Measurements from ENCODE around the gene GGNBP2.

GGNBP2 gene

GRCh38 chr17:36614933-36615332 lies 70.2 kb downstream of the GGNBP2 start:
- Mint-ChIP-seq H3K27ac (no peak overlapping the region), H3K4me1 (peaks cover 5% of the 10 kb centered on the region)

GRCh38 chr17:36616061-36617029 lies 71.6 kb downstream of the GGNBP2 start:
- H3K27ac Mint-ChIP-seq, result no peak overlapping the region
- no peaks in the 10 kb centered on the region for H3K9me3 Mint-ChIP-seq
- DNase-seq, result no peak

More at GRCh38 chr17:36614933-36615332, 70.2 kb downstream of the GGNBP2 start:
- H3K9me3 Mint-ChIP-seq, result no peaks in the 10 kb centered on the region
- no peak overlapping the region for H3K4me3 Mint-ChIP-seq
- no peak for DNase-seq
- no peaks in the 10 kb centered on the region for H3K27me3 Mint-ChIP-seq
- no peak for ATAC-seq

DNA sequence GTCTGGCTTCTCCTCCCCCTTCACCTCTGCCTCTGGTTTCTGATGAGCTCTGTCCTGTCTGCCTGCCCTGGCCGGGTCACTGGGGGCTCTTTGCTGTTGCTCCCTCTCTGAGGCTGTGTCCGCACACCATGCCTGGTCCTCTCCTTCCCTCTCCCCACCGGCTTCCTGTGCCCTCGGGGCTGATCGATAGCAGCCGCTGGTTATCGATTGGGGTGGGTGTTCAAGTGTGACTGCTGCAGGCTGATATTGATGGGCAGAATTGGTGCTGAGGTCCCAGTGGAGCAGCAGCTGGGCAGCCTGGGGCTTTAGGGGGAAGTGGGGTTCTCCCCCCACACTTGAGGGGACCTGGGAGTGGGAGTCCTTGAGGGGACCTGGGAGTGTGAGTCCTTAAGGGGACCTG lies 73.1 kb downstream of the GGNBP2 start:
- no peak for DNase-seq
- Mint-ChIP-seq H3K27ac (no peak overlapping the region), H3K9me3 (no peaks in the 10 kb centered on the region), H3K4me3 (no peak overlapping the region), H3K4me1 (peaks cover 12% of the 10 kb centered on the region), H3K27me3 (no peaks in the 10 kb centered on the region)
- ATAC-seq, result no peak

More at GRCh38 chr17:36616061-36617029, 71.6 kb downstream of the GGNBP2 start:
- Mint-ChIP-seq H3K4me1 (peaks cover 10% of the 10 kb centered on the region), H3K27me3 (no peaks in the 10 kb centered on the region), H3K4me3 (no peak overlapping the region)
- ATAC-seq, result no peak

DNA sequence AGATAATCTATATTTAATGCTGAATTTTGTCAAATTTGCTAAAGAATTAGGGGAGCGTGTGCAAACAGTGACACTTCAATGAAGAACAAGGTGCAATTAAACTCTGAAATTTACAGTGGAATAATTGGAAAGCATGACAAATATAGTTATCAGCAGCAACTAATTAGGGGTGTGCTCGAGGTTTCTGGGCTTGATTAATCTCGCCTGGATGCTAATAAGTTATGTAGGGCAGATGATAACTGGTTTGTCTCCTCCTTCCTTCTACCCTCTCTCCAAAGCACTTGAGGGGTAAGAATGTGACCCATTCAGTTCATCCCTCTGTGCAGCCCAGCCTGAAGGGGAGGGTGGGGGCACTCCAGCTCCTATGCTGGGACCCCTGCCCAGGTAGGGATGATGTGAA lies 78.6 kb downstream of the GGNBP2 start:
- DNase-seq, result no peak
- Mint-ChIP-seq H3K4me3 (no peak overlapping the region), H3K27ac (no peak overlapping the region), H3K4me1 (peaks cover 7% of the 10 kb centered on the region), H3K27me3 (no peaks in the 10 kb centered on the region), H3K9me3 (no peaks in the 10 kb centered on the region)
- no peak for ATAC-seq

GRCh38 chr17:36625188-36625587 lies 80.5 kb downstream of the GGNBP2 start:
- Mint-ChIP-seq H3K27me3 (no peaks in the 10 kb centered on the region), H3K9me3 (no peaks in the 10 kb centered on the region), H3K4me3 (no peak overlapping the region), H3K27ac (peak overlapping the region in 1 of 2 donors; percentile 70), H3K4me1 (peaks cover 7% of the 10 kb centered on the region)
- DNase-seq (no peak), ATAC-seq (no peak)

GRCh38 chr17:36627101-36627500 lies 82.4 kb downstream of the GGNBP2 start:
- no peak for DNase-seq
- no peak overlapping the region for H3K4me3 Mint-ChIP-seq

GRCh38 chr17:36628576-36628975 lies 83.9 kb downstream of the GGNBP2 start:
- Mint-ChIP-seq H3K9me3 (no peaks in the 10 kb centered on the region), H3K4me1 (no peaks in the 10 kb centered on the region), H3K27ac (no peak overlapping the region), H3K27me3 (peaks cover 18% of the 10 kb centered on the region), H3K4me3 (no peak overlapping the region)
- ATAC-seq (no peak), DNase-seq (no peak)

More at GRCh38 chr17:36627101-36627500, 82.4 kb downstream of the GGNBP2 start:
- Mint-ChIP-seq H3K27me3 (peaks cover 4% of the 10 kb centered on the region), H3K9me3 (no peaks in the 10 kb centered on the region), H3K27ac (no peak overlapping the region), H3K4me1 (no peaks in the 10 kb centered on the region)
- ATAC-seq, result no peak

DNA sequence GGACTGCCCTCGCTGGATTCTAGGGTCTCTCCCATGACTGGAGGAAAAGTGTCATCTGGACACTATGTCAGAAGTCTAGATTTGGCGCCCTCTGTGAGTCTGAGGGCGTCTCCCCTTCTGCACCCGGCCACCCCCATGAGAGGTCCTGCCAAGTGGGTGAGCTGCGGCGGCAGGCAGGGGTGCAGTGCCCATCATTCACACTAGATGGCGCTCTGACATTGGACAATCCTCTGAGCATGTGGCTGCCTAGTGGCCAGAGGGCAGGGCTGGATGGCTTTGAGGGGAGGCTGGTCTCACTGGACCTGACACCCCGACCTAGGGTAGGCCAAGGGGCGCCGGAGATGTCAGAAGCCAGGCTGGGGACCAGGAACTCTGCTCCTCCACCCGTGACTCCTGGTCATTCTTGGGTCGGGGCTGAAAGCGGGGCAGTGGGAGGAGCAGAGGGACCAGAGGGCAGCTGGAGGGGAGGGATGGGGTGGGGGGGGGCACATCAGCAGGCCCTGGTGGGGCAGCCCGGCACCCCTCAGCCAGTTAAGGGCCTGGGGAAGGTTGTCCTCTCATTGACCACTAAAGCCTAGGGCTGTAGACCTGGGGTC lies 84.6 kb downstream of the GGNBP2 start:
- peak; percentile 79 to 83 for DNase-seq
- Mint-ChIP-seq H3K27ac (no peak overlapping the region), H3K4me3 (no peak overlapping the region), H3K27me3 (peaks cover 26% of the 10 kb centered on the region), H3K9me3 (no peaks in the 10 kb centered on the region), H3K4me1 (no peaks in the 10 kb centered on the region)
- peak; percentile 90 for ATAC-seq

- ATAC-seq (no peak), DNase-seq (no peak)
- no peak overlapping the region for H3K4me3 Mint-ChIP-seq
- H3K27me3 Mint-ChIP-seq, result peaks cover 33% of the 10 kb centered on the region
- H3K4me1 Mint-ChIP-seq, result no peaks in the 10 kb centered on the region
- no peaks in the 10 kb centered on the region for H3K9me3 Mint-ChIP-seq
- H3K27ac Mint-ChIP-seq, result peak overlapping the region in 1 of 2 donors; percentile 2
Observed at GRCh38 chr17:36629970-36630502, 85.3 kb downstream of the GGNBP2 start.

DNA sequence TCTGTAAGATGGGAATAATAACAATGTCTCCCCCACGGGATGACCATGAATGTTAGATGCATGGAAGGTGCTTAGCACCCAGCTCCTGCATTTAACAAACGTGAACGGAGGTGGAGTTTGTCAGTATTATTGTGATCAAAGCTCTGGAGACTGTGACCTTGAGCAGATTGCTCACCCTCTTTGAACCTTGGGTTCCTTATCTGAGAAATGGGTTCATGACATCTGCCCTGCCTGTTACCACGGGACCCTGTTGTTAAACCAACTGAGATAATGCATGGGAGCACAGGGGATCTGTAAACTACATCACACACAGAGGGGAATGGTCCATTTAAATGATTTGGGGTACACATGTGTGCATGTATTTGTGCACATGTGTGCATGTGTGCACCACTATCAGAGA lies 86.3 kb downstream of the GGNBP2 start:
- H3K4me3 Mint-ChIP-seq, result no peak overlapping the region
- DNase-seq (no peak), ATAC-seq (no peak)
- H3K27ac Mint-ChIP-seq, result no peak overlapping the region
- no peaks in the 10 kb centered on the region for H3K4me1 Mint-ChIP-seq
- H3K27me3 Mint-ChIP-seq, result peaks cover 37% of the 10 kb centered on the region
- no peaks in the 10 kb centered on the region for H3K9me3 Mint-ChIP-seq

- no peaks in the 10 kb centered on the region for H3K4me1 Mint-ChIP-seq
- DNase-seq, result no peak
- no peak overlapping the region for H3K4me3 Mint-ChIP-seq
- ATAC-seq, result no peak
- no peaks in the 10 kb centered on the region for H3K9me3 Mint-ChIP-seq
- H3K27ac Mint-ChIP-seq, result no peak overlapping the region
- H3K27me3 Mint-ChIP-seq, result peaks cover 39% of the 10 kb centered on the region
Observed at GRCh38 chr17:36632916-36633771, 88.4 kb downstream of the GGNBP2 start.

Measured in stimulated activated naive CD8-positive, alpha-beta T cell treated with anti-CD3 and anti-CD28 coated beads, Interleukin-15, amount 100 ng/mL, for 72 hours (primary cell).